Naive B cell (primary cell): ENCODE data around the gene ATP6V0D1. TPM values are rescaled to one million over a fixed set of nuclear protein-coding genes. Genes with fewer than 3 reads are reported as not detected.
A peak's percentile ranks its signal among the peaks of the same experiment; 100 is the strongest.

Experiments used
- ATAC-seq, 2 donors: fragments of 150-1000 bp; cut with Tn5 transposase; 2 replicates each; pipeline ENCODE4 v1.10.0; 2021; ENCODE audit warnings: low read depth in 2 of 2, mild to moderate bottlenecking in 2 of 2, moderate library complexity in 2 of 2
- DNase-seq: peaks from one replicate; pipeline ENCODE4 v3.0.0; 2022
- H3K27ac Mint-ChIP-seq, 6 donors: one replicate each; pipeline ENCODE4 v1.8.0; 2020 to 2022; ENCODE audit warnings: mild to moderate bottlenecking in 6 of 6, mixed read lengths in 6 of 6, moderate library complexity in 5 of 6, inconsistent platforms in 2 of 6
- H3K27me3 Mint-ChIP-seq, 3 donors: one replicate each; pipeline ENCODE4 v1.8.0; 2021 to 2022; ENCODE audit warnings: mixed read lengths in 3 of 3, mild to moderate bottlenecking in 1 of 3
- H3K36me3 Mint-ChIP-seq, 2 donors: one replicate each; pipeline ENCODE4 v1.8.0; 2020 to 2022; ENCODE audit warnings: mixed read lengths in 2 of 2, inconsistent platforms in 1 of 2, mild to moderate bottlenecking in 1 of 2
- H3K4me1 Mint-ChIP-seq, 3 donors: one replicate each; pipeline ENCODE4 v1.8.0; 2020 to 2022; ENCODE audit warnings: mixed read lengths in 3 of 3, inconsistent platforms in 1 of 3, mild to moderate bottlenecking in 1 of 3, moderate library complexity in 1 of 3
- H3K4me3 Mint-ChIP-seq, 8 donors: one replicate each; pipeline ENCODE4 v1.8.0; 2020 to 2022; ENCODE audit warnings: mild to moderate bottlenecking in 8 of 8, mixed read lengths in 8 of 8, moderate library complexity in 8 of 8, inconsistent platforms in 2 of 8
- H3K9me3 Mint-ChIP-seq, 7 donors: one replicate each; pipeline ENCODE4 v1.8.0; 2020 to 2022; ENCODE audit warnings: mixed read lengths in 7 of 7, mild to moderate bottlenecking in 5 of 7, inconsistent platforms in 2 of 7, moderate library complexity in 1 of 7
- polyA plus RNA-seq, 6 donors: library from polyadenylated mRNA; unstranded; fragments of 300-500 nt; fragmentation: Illumina TruSeq; gene quantifications; one replicate each; pipeline ENCODE4 v1.2.3, GENCODE V29; 2021; ENCODE audit warnings: low read depth in 6 of 6

Gene ATP6V0D1
- polyA plus RNA-seq, 6 donors from 2014 or later = 136 to 255 (median 157) TPM

GRCh38 chr16:67397036-67397801 lies 83.7 kb downstream of the ATP6V0D1 start:
- H3K27ac Mint-ChIP-seq = no peak overlapping the region
- no peaks in the 10 kb centered on the region for H3K36me3 Mint-ChIP-seq
- peaks cover 10 to 21% (median 14%) of the 10 kb centered on the region in 3 donors for H3K4me1 Mint-ChIP-seq
- no peaks in the 10 kb centered on the region for H3K9me3 Mint-ChIP-seq
- no peak for DNase-seq
- H3K27me3 Mint-ChIP-seq = peaks cover 20 to 48% (median 43%) of the 10 kb centered on the region in 3 donors
- no peak for ATAC-seq
- H3K4me3 Mint-ChIP-seq = peak overlapping the region in 1 of 8 donors; percentile 19

- no peak overlapping the region for H3K27ac Mint-ChIP-seq
- peaks cover 16 to 50% (median 44%) of the 10 kb centered on the region in 3 donors for H3K27me3 Mint-ChIP-seq
- H3K9me3 Mint-ChIP-seq = no peaks in the 10 kb centered on the region
- H3K4me1 Mint-ChIP-seq = peaks cover 10 to 21% (median 19%) of the 10 kb centered on the region in 3 donors
- no peaks in the 10 kb centered on the region for H3K36me3 Mint-ChIP-seq
- ATAC-seq (no peak), DNase-seq (no peak)
- no peak overlapping the region for H3K4me3 Mint-ChIP-seq
These were observed 84.6 kb downstream of the ATP6V0D1 start for GRCh38 chr16:67396159-67397035.

GRCh38 chr16:67395458-67396158 lies 85.3 kb downstream of the ATP6V0D1 start:
- Mint-ChIP-seq H3K9me3 (no peaks in the 10 kb centered on the region), H3K4me3 (peak overlapping the region in 4 of 8 donors; percentile 19 to 73 (median 38)), H3K27ac (peak overlapping the region in 1 of 6 donors; percentile 59), H3K4me1 (peaks cover 13 to 29% (median 24%) of the 10 kb centered on the region in 3 donors), H3K36me3 (no peaks in the 10 kb centered on the region), H3K27me3 (peaks cover 16 to 58% (median 47%) of the 10 kb centered on the region in 3 donors)
- DNase-seq (no peak), ATAC-seq (no peak)

GRCh38 chr16:67395105-67395457 lies 85.9 kb downstream of the ATP6V0D1 start:
- H3K4me1 Mint-ChIP-seq = peaks cover 18 to 34% (median 30%) of the 10 kb centered on the region in 3 donors
- H3K4me3 Mint-ChIP-seq = peak overlapping the region; percentile 20 to 73 (median 56)
- peaks cover 16 to 62% (median 47%) of the 10 kb centered on the region in 3 donors for H3K27me3 Mint-ChIP-seq
- H3K36me3 Mint-ChIP-seq = no peaks in the 10 kb centered on the region
- no peaks in the 10 kb centered on the region for H3K9me3 Mint-ChIP-seq
- no peak for ATAC-seq
- no peak for DNase-seq
- H3K27ac Mint-ChIP-seq = no peak overlapping the region

- peak; percentile 27 for DNase-seq
- H3K9me3 Mint-ChIP-seq = no peaks in the 10 kb centered on the region
- peak; percentile 61 to 67 for ATAC-seq
- H3K27me3 Mint-ChIP-seq = peaks cover 16 to 62% (median 47%) of the 10 kb centered on the region in 3 donors
- peak overlapping the region in 3 of 6 donors; percentile 72 to 97 (median 83) for H3K27ac Mint-ChIP-seq
- peak overlapping the region; percentile 44 to 91 (median 85) for H3K4me3 Mint-ChIP-seq
- no peaks in the 10 kb centered on the region for H3K36me3 Mint-ChIP-seq
- peaks cover 21 to 35% (median 33%) of the 10 kb centered on the region in 3 donors for H3K4me1 Mint-ChIP-seq
These were observed 86.5 kb downstream of the ATP6V0D1 start for GRCh38 chr16:67394155-67395104.

- ATAC-seq (no peak), DNase-seq (no peak)
- H3K4me3 Mint-ChIP-seq = peak overlapping the region; percentile 44 to 91 (median 85)
- no peaks in the 10 kb centered on the region for H3K36me3 Mint-ChIP-seq
- H3K9me3 Mint-ChIP-seq = no peaks in the 10 kb centered on the region
- H3K27me3 Mint-ChIP-seq = peaks cover 16 to 62% (median 47%) of the 10 kb centered on the region in 3 donors
- peaks cover 22 to 35% (median 33%) of the 10 kb centered on the region in 3 donors for H3K4me1 Mint-ChIP-seq
- H3K27ac Mint-ChIP-seq = peak overlapping the region in 2 of 6 donors; percentile 72 to 97
These were observed 87.2 kb downstream of the ATP6V0D1 start for GRCh38 chr16:67393788-67394154.

GRCh38 chr16:67393111-67393787 lies 87.7 kb downstream of the ATP6V0D1 start, which contains the start of gene TPPP3:
Gene TPPP3 (minus strand): TSS chr16:67393498. CDS start chr16:67391111, 2,387 bp downstream.
- Mint-ChIP-seq H3K27ac (peak within 1 kb of the TSS in 4 of 6 donors; percentile 71 to 97 (median 78)), H3K27me3 (peaks cover 16 to 58% (median 44%) of the 10 kb centered on the region in 3 donors), H3K4me3 (peak within 1 kb of the TSS; percentile 44 to 91 (median 85)), H3K9me3 (no peaks in the 10 kb centered on the region), H3K36me3 (no peaks in the 10 kb centered on the region), H3K4me1 (peaks cover 22 to 35% (median 33%) of the 10 kb centered on the region in 3 donors)
- ATAC-seq (peak; percentile 41 to 52), DNase-seq (peak; percentile 21)

GRCh38 chr16:67392301-67393059 lies 88.5 kb downstream of the ATP6V0D1 start:
- H3K4me3 Mint-ChIP-seq = peak overlapping the region in 6 of 8 donors; percentile 25 to 87 (median 47)
- no peaks in the 10 kb centered on the region for H3K9me3 Mint-ChIP-seq
- peaks cover 16 to 56% (median 41%) of the 10 kb centered on the region in 3 donors for H3K27me3 Mint-ChIP-seq
- ATAC-seq (no peak), DNase-seq (no peak)
- peak overlapping the region in 2 of 6 donors; percentile 48 to 71 for H3K27ac Mint-ChIP-seq
- H3K4me1 Mint-ChIP-seq = peaks cover 22 to 35% (median 33%) of the 10 kb centered on the region in 3 donors
- H3K36me3 Mint-ChIP-seq = no peaks in the 10 kb centered on the region

- Mint-ChIP-seq H3K27me3 (peaks cover 16 to 56% (median 41%) of the 10 kb centered on the region in 3 donors), H3K4me1 (peaks cover 22 to 35% (median 33%) of the 10 kb centered on the region in 3 donors), H3K9me3 (no peaks in the 10 kb centered on the region), H3K4me3 (peak overlapping the region in 7 of 8 donors; percentile 15 to 76 (median 42)), H3K36me3 (no peaks in the 10 kb centered on the region), H3K27ac (peak overlapping the region in 4 of 6 donors; percentile 33 to 71 (median 42))
- no peak for DNase-seq
- ATAC-seq = no peak
These were observed 89.3 kb downstream of the ATP6V0D1 start for GRCh38 chr16:67391424-67392300.

GRCh38 chr16:67390816-67391423 lies 90.0 kb downstream of the ATP6V0D1 start:
- H3K27me3 Mint-ChIP-seq = peaks cover 16 to 55% (median 41%) of the 10 kb centered on the region in 3 donors
- DNase-seq (no peak), ATAC-seq (no peak)
- H3K4me1 Mint-ChIP-seq = peaks cover 22 to 35% (median 33%) of the 10 kb centered on the region in 3 donors
- no peak overlapping the region for H3K4me3 Mint-ChIP-seq
- no peaks in the 10 kb centered on the region for H3K36me3 Mint-ChIP-seq
- H3K27ac Mint-ChIP-seq = peak overlapping the region in 3 of 6 donors; percentile 33 to 78 (median 75)
- H3K9me3 Mint-ChIP-seq = no peaks in the 10 kb centered on the region
